Peyer's patch (tissue), 4 donors: ENCODE results near the gene TMEM92. TPM values are rescaled to one million over a fixed set of nuclear protein-coding genes. Genes with fewer than 3 reads are reported as not detected.
A peak's percentile ranks its signal among the peaks of the same experiment; 100 is the strongest.
"Not testable (repeated sequence)": the region's sequence is repeated elsewhere in the genome, so short reads cannot be mapped to it uniquely, and the experiment has no call there.

Experiments used
- DNase-seq, 3 donors: peaks; one replicate each; pipeline ENCODE4 v3.0.0-alpha.2; 2017 to 2019
- H3K27ac ChIP-seq, 4 donors: fragments of 200-600 bp; sonication (generic); one replicate each; pipeline ENCODE4 v1.5.1; 2016 to 2019
- H3K27me3 ChIP-seq, 2 donors: fragments of 200-600 bp; sonication (generic); one replicate each; pipeline ENCODE4 v1.5.1; 2019
- H3K36me3 ChIP-seq, 3 donors: fragments of 200-600 bp; sonication (generic); one replicate each; pipeline ENCODE4 v1.5.1; 2016 to 2019
- H3K4me1 ChIP-seq, 4 donors: fragments of 200-600 bp; sonication (generic); one replicate each; pipeline ENCODE4 v1.5.1; 2016 to 2019
- H3K4me3 ChIP-seq, 4 donors: fragments of 200-600 bp; sonication (generic); 1 replicate in 3 of 4; 2 replicates in 1 of 4; pipeline ENCODE4 v1.5.1; 2016 to 2019; ENCODE audit warnings: mild to moderate bottlenecking in 1 of 4
- H3K9me3 ChIP-seq, 4 donors: fragments of 200-600 bp; sonication (generic); one replicate each; pipeline ENCODE4 v1.5.1; 2016 to 2019; ENCODE audit warnings: mild to moderate bottlenecking in 1 of 4
- CTCF ChIP-seq, 6 experiments: fragments of 450-650 bp in 4 of 6; fragments of 200-600 bp in 2 of 6; sonication (generic) in 1 of 6; IDR thresholded peaks; one replicate each; pipeline ENCODE4 v1.5.1; 2017 to 2019; ENCODE audit warnings: antibody characterized with exemption in 6 of 6, mild to moderate bottlenecking in 3 of 6, moderate library complexity in 1 of 6
- POLR2A ChIP-seq, 2 donors: fragments of 450-650 bp; IDR thresholded peaks; one replicate each; pipeline ENCODE4 v1.5.1; 2017; ENCODE audit warnings: antibody characterized with exemption in 2 of 2, mild to moderate bottlenecking in 2 of 2, moderate library complexity in 2 of 2
- total RNA-seq, 4 donors: library from RNA; depleted of rRNA; stranded (reverse); fragments of >200 nt; gene quantifications; one replicate each; pipeline ENCODE4 v1.1.0, GENCODE V29; 2016

TMEM92 gene
- total RNA-seq, 4 donors from 2014 or later: 0.83 to 86.0 (median 50.6) TPM

GRCh38 chr17:50270435-50271362 lies 3.6 kb upstream of the TMEM92 start:
- DNase-seq: peak in 2 of 3 donors; percentile 29 to 53
- H3K27me3 ChIP-seq: no peaks in the 10 kb centered on the region
- peak overlapping the region in 3 of 4 donors; percentile 34 to 69 (median 60) for H3K27ac ChIP-seq
- H3K36me3 ChIP-seq: no peaks in the 10 kb centered on the region
- TF ChIP-seq CTCF (IDR thresholded peaks at IDR 0.05) (no peak), POLR2A (IDR thresholded peaks at IDR 0.05) (no peak)
- H3K9me3 ChIP-seq: no peaks in the 10 kb centered on the region
- no peak overlapping the region for H3K4me3 ChIP-seq
- peaks cover 0 to 40% (median 3%) of the 10 kb centered on the region in 4 donors for H3K4me1 ChIP-seq

- peaks cover 0 to 41% (median 3%) of the 10 kb centered on the region in 4 donors for H3K4me1 ChIP-seq
- peak in 1 of 3 donors; percentile 29 for DNase-seq
Measured at GRCh38 chr17:50271363-50271750, 2.9 kb upstream of the TMEM92 start.

GRCh38 chr17:50272246-50272645 lies 2.0 kb upstream of the TMEM92 start:
- H3K4me3 ChIP-seq: peak overlapping the region in 2 of 4 donors; percentile 66 to 74
- TF ChIP-seq POLR2A (IDR thresholded peaks at IDR 0.05) (no peak), CTCF (IDR thresholded peaks at IDR 0.05) (no peak)
- H3K9me3 ChIP-seq: no peaks in the 10 kb centered on the region
- peaks cover 0 to 39% (median 3%) of the 10 kb centered on the region in 4 donors for H3K4me1 ChIP-seq
- peak in 1 of 3 donors; percentile 42 for DNase-seq
- H3K27ac ChIP-seq: peak overlapping the region in 2 of 4 donors; percentile 37 to 79
- no peaks in the 10 kb centered on the region for H3K27me3 ChIP-seq
- no peaks in the 10 kb centered on the region for H3K36me3 ChIP-seq

More at GRCh38 chr17:50271363-50271750, 2.9 kb upstream of the TMEM92 start:
- not testable (repeated sequence) for H3K4me3 ChIP-seq, H3K9me3 ChIP-seq, H3K27me3 ChIP-seq, H3K36me3 ChIP-seq
- H3K27ac ChIP-seq: peak overlapping the region in 1 of 4 donors; percentile 60

- no peaks in the 10 kb centered on the region for H3K27me3 ChIP-seq
- peak; percentile 71 to 94 (median 88) for TF ChIP-seq CTCF (IDR thresholded peaks at IDR 0.05)
- no peak for TF ChIP-seq POLR2A (IDR thresholded peaks at IDR 0.05)
- peak overlapping the region; percentile 35 to 74 (median 58) for H3K4me3 ChIP-seq
- H3K4me1 ChIP-seq: peaks cover 0 to 42% (median 3%) of the 10 kb centered on the region in 4 donors
- H3K27ac ChIP-seq: peak overlapping the region; percentile 37 to 79 (median 58)
- DNase-seq: peak; percentile 26 to 81 (median 70)
- no peaks in the 10 kb centered on the region for H3K9me3 ChIP-seq
- H3K36me3 ChIP-seq: no peaks in the 10 kb centered on the region
Measured at GRCh38 chr17:50272711-50273653, 1.3 kb upstream of the TMEM92 start.

- peak overlapping the region in 2 of 4 donors; percentile 66 to 74 for H3K4me3 ChIP-seq
- H3K27me3 ChIP-seq: no peaks in the 10 kb centered on the region
- H3K36me3 ChIP-seq: no peaks in the 10 kb centered on the region
- peak in 1 of 3 donors; percentile 27 for DNase-seq
- H3K9me3 ChIP-seq: no peaks in the 10 kb centered on the region
- peak overlapping the region in 2 of 4 donors; percentile 73 to 79 for H3K27ac ChIP-seq
- peaks cover 0 to 49% (median 3%) of the 10 kb centered on the region in 4 donors for H3K4me1 ChIP-seq
- TF ChIP-seq CTCF (IDR thresholded peaks at IDR 0.05) (no peak), POLR2A (IDR thresholded peaks at IDR 0.05) (no peak)
Measured at GRCh38 chr17:50273654-50274040, 619 bp upstream of the TMEM92 start.
